ENCODE data around the gene UFSP1.

UFSP1 gene

GRCh38 chr7:100895956-100896731 is 6.6 kb upstream of the UFSP1 start:
- DNase-seq (ENCODE audit: low read depth in 2 of 2): no peak

- DNase-seq (ENCODE audit: low read depth in 2 of 2): no peak
Measured at GRCh38 chr7:100895701-100895955, 6.1 kb upstream of the UFSP1 start, which contains the start of gene ACHE. Gene ACHE (minus strand): TSS chr7:100895888. CDS start chr7:100894232, 1,656 bp downstream.

- peak in 1 of 2 donors; percentile 41 for DNase-seq (ENCODE audit: low read depth in 2 of 2)
Measured at GRCh38 chr7:100894860-100895700, 5.6 kb upstream of the UFSP1 start.

GRCh38 chr7:100893910-100894721 is 4.6 kb upstream of the UFSP1 start:
- DNase-seq (ENCODE audit: low read depth in 2 of 2): no peak

- no peak for DNase-seq (ENCODE audit: low read depth in 2 of 2)
Measured at GRCh38 chr7:100893318-100893895, 3.9 kb upstream of the UFSP1 start.

- no peak for DNase-seq (ENCODE audit: low read depth in 2 of 2)
Measured at GRCh38 chr7:100892364-100893317, 3.1 kb upstream of the UFSP1 start.

GRCh38 chr7:100891568-100892247 is 2.2 kb upstream of the UFSP1 start:
- no peak for DNase-seq (ENCODE audit: low read depth in 2 of 2)

GRCh38 chr7:100890653-100891567 is 1.4 kb upstream of the UFSP1 start:
- DNase-seq (ENCODE audit: low read depth in 2 of 2): no peak

- no peak for DNase-seq (ENCODE audit: low read depth in 2 of 2)
Measured at GRCh38 chr7:100888291-100888987, 1.1 kb downstream of the UFSP1 start.

- no peak for DNase-seq (ENCODE audit: low read depth in 2 of 2)
Measured at GRCh38 chr7:100887516-100888290, 1.8 kb downstream of the UFSP1 start.

- DNase-seq (ENCODE audit: low read depth in 2 of 2): no peak
Measured at GRCh38 chr7:100886936-100887515, 2.5 kb downstream of the UFSP1 start.

- no peak for DNase-seq (ENCODE audit: low read depth in 2 of 2)
Measured at GRCh38 chr7:100886142-100886935, 3.2 kb downstream of the UFSP1 start.

GRCh38 chr7:100885440-100886141 is 3.9 kb downstream of the UFSP1 start:
- no peak for DNase-seq (ENCODE audit: low read depth in 2 of 2)

- DNase-seq (ENCODE audit: low read depth in 2 of 2): no peak
Measured at GRCh38 chr7:100884736-100885439, 4.6 kb downstream of the UFSP1 start.
